Kidney epithelial cell (primary cell): ENCODE measurements around the gene SPTBN1. TPM values are rescaled to one million over a fixed set of nuclear protein-coding genes. Genes with fewer than 3 reads are reported as not detected.

Source experiments
- DNase-seq: peaks from one replicate; pipeline ENCODE4 v3.0.0-alpha.2; 2010; ENCODE audit warnings: low read depth
- H3K27me3 ChIP-seq: 2 replicates; pipeline ENCODE4 v1.6.0; 2011; ENCODE audit warnings: low read length; ENCODE audit not compliant: control insufficient read depth, insufficient read depth
- H3K36me3 ChIP-seq: 2 replicates; pipeline ENCODE4 v1.5.1; 2011; ENCODE audit warnings: low read length; ENCODE audit not compliant: control insufficient read depth, insufficient read depth
- H3K4me3 ChIP-seq: 2 replicates; pipeline ENCODE4 v1.5.1; 2011; ENCODE audit warnings: low read depth, mild to moderate bottlenecking, control low read depth, low read length
- CTCF ChIP-seq: IDR thresholded peaks from 2 replicates; pipeline ENCODE4 v1.5.1; 2011; ENCODE audit warnings: mild to moderate bottlenecking, moderate library complexity, low read length, control low read depth, inconsistent platforms; ENCODE audit not compliant: insufficient read depth, poor library complexity, severe bottlenecking
- total RNA-seq: library from RNA; depleted of rRNA; stranded (reverse); fragments of >200 nt; gene quantifications from 2 replicates; pipeline ENCODE4 v1.2.3, GENCODE V29; 2015

Gene SPTBN1
- total RNA-seq, 1 donor from 2014 or later: 492 TPM

- no peak overlapping the region for H3K4me3 ChIP-seq
- peak; percentile 50 for DNase-seq
- TF ChIP-seq CTCF: no peak
- peaks cover 8% of the 10 kb centered on the region for H3K36me3 ChIP-seq
- no peaks in the 10 kb centered on the region for H3K27me3 ChIP-seq
Observed at GRCh38 chr2:54658564-54659071, 202.5 kb downstream of the SPTBN1 start.

GRCh38 chr2:54659527-54659926 is 203.4 kb downstream of the SPTBN1 start:
- no peak for TF ChIP-seq CTCF
- H3K27me3 ChIP-seq: no peaks in the 10 kb centered on the region
- H3K4me3 ChIP-seq: no peak overlapping the region
- DNase-seq: no peak
- peaks cover 11% of the 10 kb centered on the region for H3K36me3 ChIP-seq

GRCh38 chr2:54660752-54661151 is 204.6 kb downstream of the SPTBN1 start:
- TF ChIP-seq CTCF: no peak
- DNase-seq: no peak
- no peaks in the 10 kb centered on the region for H3K27me3 ChIP-seq
- H3K36me3 ChIP-seq: peaks cover 11% of the 10 kb centered on the region
- H3K4me3 ChIP-seq: no peak overlapping the region

DNA sequence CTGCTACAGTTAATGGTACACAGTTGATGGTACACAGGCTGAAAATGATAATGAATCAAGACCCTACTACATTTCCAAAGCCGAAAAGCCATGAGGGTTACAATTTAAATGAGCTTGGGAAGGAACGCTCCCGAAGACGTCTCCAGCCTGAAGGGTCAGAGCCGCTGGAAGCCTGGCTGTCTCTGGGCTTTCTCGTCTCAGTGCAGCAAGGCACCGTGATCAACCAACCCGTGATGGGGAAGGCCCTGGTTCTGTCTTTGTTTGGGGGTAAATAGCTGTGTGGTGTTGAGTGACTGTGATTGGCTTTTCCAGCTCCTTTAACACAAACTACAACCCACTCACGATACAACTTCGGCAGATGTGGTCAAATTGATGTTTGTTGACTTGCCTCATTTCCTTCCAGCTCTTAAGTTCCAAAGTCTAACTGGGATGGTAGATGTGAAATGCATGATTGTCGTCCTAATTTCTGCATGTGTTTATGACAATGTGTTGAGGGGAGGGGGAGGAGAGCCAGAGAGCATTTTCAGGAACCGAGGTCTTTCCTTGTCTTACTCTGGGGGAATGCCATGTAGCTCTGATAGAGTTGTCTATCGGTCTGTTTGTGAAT is 207.4 kb downstream of the SPTBN1 start:
- DNase-seq: no peak
- TF ChIP-seq CTCF: no peak
- H3K36me3 ChIP-seq: peaks cover 15% of the 10 kb centered on the region
- H3K4me3 ChIP-seq: no peak overlapping the region
- no peaks in the 10 kb centered on the region for H3K27me3 ChIP-seq

DNA sequence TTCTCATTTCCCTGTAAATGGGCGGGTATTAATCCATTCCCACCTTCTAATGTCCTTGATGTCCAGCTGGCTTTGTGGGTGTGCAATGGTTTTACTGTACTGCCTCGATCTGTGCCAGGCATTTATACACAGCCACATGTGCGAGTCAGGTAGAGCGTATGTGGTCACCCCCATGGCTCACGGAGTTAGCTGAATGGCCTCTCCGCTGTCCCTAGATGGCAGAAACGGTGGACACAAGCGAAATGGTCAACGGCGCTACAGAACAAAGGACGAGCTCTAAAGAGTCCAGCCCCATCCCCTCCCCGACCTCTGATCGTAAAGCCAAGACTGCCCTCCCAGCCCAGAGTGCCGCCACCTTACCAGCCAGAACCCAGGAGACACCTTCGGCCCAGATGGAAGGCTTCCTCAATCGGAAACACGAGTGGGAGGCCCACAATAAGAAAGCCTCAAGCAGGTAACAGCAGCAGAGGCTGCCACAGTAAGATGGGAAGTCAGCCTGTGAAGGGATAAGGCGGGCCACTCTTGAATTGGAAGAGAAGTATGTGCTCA is 208.2 kb downstream of the SPTBN1 start:
- no peak for DNase-seq
- H3K4me3 ChIP-seq: no peak overlapping the region
- H3K27me3 ChIP-seq: no peaks in the 10 kb centered on the region
- H3K36me3 ChIP-seq: peaks cover 13% of the 10 kb centered on the region
- no peak for TF ChIP-seq CTCF

DNA sequence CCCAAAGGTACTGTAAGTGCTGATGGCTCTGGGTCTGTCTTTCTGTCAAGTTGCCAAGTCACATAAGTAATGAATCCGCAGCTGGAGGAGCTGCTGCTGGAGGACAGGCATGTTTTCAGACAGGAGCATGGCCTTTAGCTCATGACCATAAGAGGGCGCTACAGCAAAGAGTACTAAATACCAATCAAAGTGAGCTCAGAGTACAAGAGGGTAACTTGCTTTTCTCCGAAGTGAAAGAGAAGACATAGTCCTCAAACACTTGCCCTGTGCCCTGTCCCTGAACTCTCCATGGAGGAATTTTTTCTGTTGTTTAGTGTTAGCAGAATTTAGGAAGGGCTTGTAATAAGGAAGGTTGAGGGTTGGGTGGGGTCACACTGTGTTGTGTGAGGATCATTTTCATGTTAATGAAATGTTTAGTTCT is 209.3 kb downstream of the SPTBN1 start:
- no peak for DNase-seq
- Histone ChIP-seq H3K4me3 (no peak overlapping the region), H3K27me3 (no peaks in the 10 kb centered on the region), H3K36me3 (peaks cover 13% of the 10 kb centered on the region)
- peak; percentile 56 for TF ChIP-seq CTCF
